Stimulated activated CD4-positive, alpha-beta T cell treated with anti-CD3 and anti-CD28 coated beads, Interleukin-2, amount 100 ng/mL, for 24 hours (primary cell): Measurements from ENCODE around the gene LAMA2.

Experiments used
- DNase-seq, 2 donors: peaks; one replicate each; pipeline ENCODE4 v3.0.0-alpha.2; 2020

The LAMA2 gene

GRCh38 chr6:129235167-129236000 is 352.4 kb downstream of the LAMA2 start:
- no peak for DNase-seq

- no peak for DNase-seq
These were observed 353.1 kb downstream of the LAMA2 start for GRCh38 chr6:129236001-129236517.

GRCh38 chr6:129238991-129239390 is 356.1 kb downstream of the LAMA2 start:
- DNase-seq, result no peak

- DNase-seq, result no peak
These were observed 357.0 kb downstream of the LAMA2 start for GRCh38 chr6:129239825-129240491.

GRCh38 chr6:129240492-129240853 is 357.5 kb downstream of the LAMA2 start:
- no peak for DNase-seq

- DNase-seq, result no peak
These were observed 359.6 kb downstream of the LAMA2 start for GRCh38 chr6:129242546-129242945.

- no peak for DNase-seq
These were observed 360.4 kb downstream of the LAMA2 start for GRCh38 chr6:129243377-129243776.

GRCh38 chr6:129248946-129249345 is 366.0 kb downstream of the LAMA2 start:
- DNase-seq, result no peak

- DNase-seq, result peak; percentile 47 to 70
These were observed 368.9 kb downstream of the LAMA2 start for GRCh38 chr6:129251669-129252376.

- DNase-seq, result no peak
These were observed 369.6 kb downstream of the LAMA2 start for GRCh38 chr6:129252377-129253071.

- DNase-seq, result no peak
These were observed 370.3 kb downstream of the LAMA2 start for GRCh38 chr6:129253242-129253641.

GRCh38 chr6:129253727-129254126 is 370.8 kb downstream of the LAMA2 start:
- peak in 1 of 2 donors; percentile 2 for DNase-seq

- DNase-seq, result no peak
These were observed 374.3 kb downstream of the LAMA2 start for GRCh38 chr6:129257196-129257595.

- no peak for DNase-seq
These were observed 379.7 kb downstream of the LAMA2 start for GRCh38 chr6:129262661-129263060.

GRCh38 chr6:129263176-129263575 is 380.2 kb downstream of the LAMA2 start:
- DNase-seq, result no peak

- DNase-seq, result no peak
These were observed 381.6 kb downstream of the LAMA2 start for GRCh38 chr6:129264480-129265045.

GRCh38 chr6:129267028-129267427 is 384.1 kb downstream of the LAMA2 start:
- no peak for DNase-seq

- no peak for DNase-seq
These were observed 386.1 kb downstream of the LAMA2 start for GRCh38 chr6:129269076-129269475.

- DNase-seq, result no peak
These were observed 387.0 kb downstream of the LAMA2 start for GRCh38 chr6:129269891-129270290.

GRCh38 chr6:129270450-129270849 is 387.5 kb downstream of the LAMA2 start:
- DNase-seq, result no peak

GRCh38 chr6:129273161-129273560 is 390.2 kb downstream of the LAMA2 start:
- no peak for DNase-seq

- DNase-seq, result no peak
These were observed 393.5 kb downstream of the LAMA2 start for GRCh38 chr6:129276461-129276860.

GRCh38 chr6:129276986-129277385 is 394.0 kb downstream of the LAMA2 start:
- DNase-seq, result no peak
